Left kidney (tissue), 2 donors: ENCODE measurements around the gene CFAP46. TPM values are rescaled to one million over a fixed set of nuclear protein-coding genes. Genes with fewer than 3 reads are reported as not detected.

Experiments used
- DNase-seq: peaks from one replicate; pipeline ENCODE4 v3.0.0-alpha.2; 2013
- polyA plus RNA-seq: library from polyadenylated mRNA; unstranded; fragments of 120-200 nt; gene quantifications from one replicate; pipeline ENCODE4 v1.2.1, GENCODE V29; 2013; ENCODE audit not compliant: insufficient read length

Gene CFAP46
- polyA plus RNA-seq, 1 donor = 7.4 TPM

DNA sequence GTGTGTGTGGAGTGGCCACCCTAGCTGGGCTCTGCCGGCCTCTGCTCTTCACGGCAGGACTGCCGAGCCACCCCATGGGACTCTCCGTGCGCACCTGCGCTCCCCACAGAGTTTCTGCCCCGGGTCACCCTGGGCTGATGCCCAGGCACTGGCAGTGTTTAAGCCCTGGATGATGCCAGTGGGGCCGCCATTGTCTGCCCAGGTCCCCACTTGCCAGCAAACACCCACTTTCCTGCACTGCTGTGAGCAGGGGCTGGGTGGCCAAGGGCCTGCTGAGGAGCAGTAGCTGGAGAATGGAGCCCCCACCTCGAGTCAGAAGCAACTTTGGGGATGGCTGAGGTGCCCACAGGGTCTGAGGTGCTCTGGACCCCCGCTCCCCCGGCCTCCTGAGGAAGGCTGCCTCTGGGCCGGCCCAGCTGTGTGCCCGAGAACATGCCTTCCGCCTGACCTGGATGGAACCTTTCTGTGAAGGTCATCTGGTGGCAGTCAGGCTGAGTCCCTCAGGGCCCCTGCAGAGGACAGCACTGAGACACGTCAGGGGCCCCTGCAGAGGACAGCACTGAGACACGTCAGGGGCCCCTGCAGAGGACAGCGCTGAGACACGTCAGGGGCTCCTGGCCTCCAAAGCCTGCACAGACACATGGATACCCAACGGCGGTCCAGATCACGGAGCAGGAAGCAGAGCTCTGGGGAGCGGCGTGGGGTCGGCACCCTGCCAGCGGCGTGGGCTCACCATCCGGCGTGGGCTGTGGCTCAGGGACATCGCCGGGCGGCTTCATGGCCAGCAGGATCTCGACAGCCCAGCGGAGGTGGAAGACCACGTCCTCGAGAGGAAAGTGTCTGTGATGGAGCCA lies 62.0 kb downstream of the CFAP46 start:
- no peak for DNase-seq

- DNase-seq = no peak
Measured at GRCh38 chr10:132879408-132880127, 62.8 kb downstream of the CFAP46 start.

GRCh38 chr10:132878730-132879407 lies 63.5 kb downstream of the CFAP46 start:
- DNase-seq = no peak

DNA sequence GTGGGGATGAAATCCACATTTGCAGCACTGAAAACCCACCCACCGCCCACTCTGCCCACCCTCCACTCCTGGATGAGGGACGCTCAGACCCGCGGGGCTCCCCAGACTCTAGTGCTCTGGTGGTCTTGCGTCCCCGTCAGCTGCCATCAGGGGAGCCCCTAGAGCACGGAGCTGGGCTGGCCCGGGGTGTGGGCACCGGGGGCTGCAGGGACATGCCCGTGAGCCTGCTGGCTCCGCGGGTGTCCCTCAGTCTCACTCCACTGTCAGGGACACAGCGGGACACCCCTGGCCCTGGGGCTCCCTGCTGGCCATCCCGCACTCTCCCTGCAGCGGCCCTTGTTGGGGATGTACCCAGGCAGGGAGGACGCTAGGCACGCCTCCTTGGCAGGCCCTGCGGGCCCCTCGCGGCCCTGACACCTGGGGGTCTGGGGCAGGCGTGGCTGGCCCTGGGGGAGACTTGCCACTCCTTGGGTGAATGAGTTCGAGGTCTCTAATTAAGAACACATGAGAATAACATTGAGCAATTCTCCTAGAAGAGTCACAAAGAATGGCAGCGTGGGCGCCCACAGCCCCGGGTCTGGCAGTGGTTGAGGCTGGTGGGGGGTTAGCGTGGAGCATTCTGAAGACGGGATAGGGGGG lies 64.2 kb downstream of the CFAP46 start:
- DNase-seq = no peak

- no peak for DNase-seq
Measured at GRCh38 chr10:132877473-132877872, 64.9 kb downstream of the CFAP46 start.

DNA sequence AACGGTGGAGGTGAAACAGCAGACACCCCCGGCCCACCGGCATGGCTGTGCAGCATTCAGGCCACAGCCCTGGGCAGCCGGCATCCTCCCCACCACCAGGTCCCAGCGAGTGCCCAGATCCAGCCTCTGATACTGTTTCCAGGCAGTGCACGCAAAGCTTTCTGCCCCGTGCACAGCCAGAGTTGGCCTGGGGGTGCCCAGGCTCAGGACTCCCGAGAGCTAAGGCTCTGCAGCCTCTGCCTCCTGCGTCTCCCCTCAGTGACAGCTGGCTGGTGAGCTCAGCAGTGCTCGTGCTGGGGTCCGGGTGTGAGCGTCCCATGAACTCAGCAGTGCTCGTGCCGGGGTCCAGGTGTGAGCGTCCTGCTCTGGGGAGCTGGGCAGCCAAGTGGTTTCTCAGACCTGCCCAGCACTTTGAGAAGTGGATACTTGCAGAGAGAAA lies 65.4 kb downstream of the CFAP46 start:
- DNase-seq = no peak

GRCh38 chr10:132876131-132876860 lies 66.1 kb downstream of the CFAP46 start:
- no peak for DNase-seq

- no peak for DNase-seq
Measured at GRCh38 chr10:132875435-132875834, 66.9 kb downstream of the CFAP46 start.

- no peak for DNase-seq
Measured at GRCh38 chr10:132873395-132873794, 69.0 kb downstream of the CFAP46 start.

GRCh38 chr10:132872658-132873057 lies 69.7 kb downstream of the CFAP46 start:
- no peak for DNase-seq

- DNase-seq = no peak
Measured at GRCh38 chr10:132870426-132870825, 71.9 kb downstream of the CFAP46 start.

DNA sequence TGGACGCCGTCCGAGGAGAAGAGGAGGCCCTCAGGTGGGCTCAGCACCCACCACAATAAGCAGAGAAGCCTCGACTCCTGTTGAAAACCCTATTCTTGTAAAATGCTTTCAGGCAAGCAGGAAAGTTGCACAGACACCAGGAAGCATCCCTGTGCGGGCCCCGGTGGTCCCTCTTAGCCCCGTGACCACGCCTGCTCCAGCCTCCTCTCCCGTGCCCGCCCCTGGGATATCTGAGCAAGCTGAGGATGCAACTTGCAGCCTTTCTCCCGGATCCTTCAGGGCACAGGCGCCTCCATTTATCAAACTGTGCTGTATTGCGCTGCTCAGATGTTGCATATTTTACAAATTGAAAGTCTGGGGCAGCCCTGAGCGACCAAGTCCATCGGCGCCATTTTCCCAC lies 72.7 kb downstream of the CFAP46 start:
- no peak for DNase-seq

GRCh38 chr10:132868995-132869394 lies 73.4 kb downstream of the CFAP46 start:
- DNase-seq = no peak

DNA sequence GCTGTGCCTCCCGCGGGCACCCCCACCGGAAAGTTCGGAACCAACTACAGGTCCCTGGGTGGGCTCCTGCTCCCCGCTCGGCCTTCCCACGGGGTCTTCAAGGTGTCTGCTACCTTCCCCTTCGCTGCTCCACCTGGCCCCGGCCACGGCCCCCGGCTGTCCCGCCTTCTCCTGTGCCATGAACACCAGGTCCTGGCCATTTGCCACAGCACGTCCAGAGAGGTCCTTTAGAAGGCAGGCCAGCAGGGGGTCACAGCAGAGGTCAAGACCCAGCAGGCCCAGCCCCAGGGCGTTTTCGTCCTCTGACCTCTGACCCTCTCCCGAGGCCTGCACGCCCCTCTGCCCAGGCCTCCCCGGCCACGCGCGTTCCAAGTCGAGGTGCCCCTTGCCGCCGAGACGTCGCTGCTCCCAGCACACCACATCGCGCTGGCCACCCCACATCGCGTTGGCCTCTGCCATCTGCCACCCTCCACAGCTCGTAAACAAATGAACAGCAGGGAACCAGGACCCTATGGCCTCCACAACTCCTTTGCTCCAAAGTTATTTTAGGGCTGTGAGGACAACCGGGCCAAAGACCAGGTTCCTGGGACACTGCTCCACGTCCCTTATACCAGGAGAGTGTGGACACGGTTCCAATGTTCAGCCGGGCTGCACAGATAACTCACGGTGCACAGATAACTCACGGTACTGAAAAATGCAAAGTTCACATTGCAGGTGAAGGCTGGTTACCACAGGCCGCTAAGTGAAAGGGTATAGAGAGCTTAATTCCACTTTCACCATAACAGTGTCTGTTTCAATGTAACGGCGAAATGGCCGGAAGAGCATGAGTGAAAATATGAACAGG lies 74.3 kb downstream of the CFAP46 start:
- DNase-seq = no peak

GRCh38 chr10:132866601-132867381 lies 75.6 kb downstream of the CFAP46 start:
- no peak for DNase-seq

DNA sequence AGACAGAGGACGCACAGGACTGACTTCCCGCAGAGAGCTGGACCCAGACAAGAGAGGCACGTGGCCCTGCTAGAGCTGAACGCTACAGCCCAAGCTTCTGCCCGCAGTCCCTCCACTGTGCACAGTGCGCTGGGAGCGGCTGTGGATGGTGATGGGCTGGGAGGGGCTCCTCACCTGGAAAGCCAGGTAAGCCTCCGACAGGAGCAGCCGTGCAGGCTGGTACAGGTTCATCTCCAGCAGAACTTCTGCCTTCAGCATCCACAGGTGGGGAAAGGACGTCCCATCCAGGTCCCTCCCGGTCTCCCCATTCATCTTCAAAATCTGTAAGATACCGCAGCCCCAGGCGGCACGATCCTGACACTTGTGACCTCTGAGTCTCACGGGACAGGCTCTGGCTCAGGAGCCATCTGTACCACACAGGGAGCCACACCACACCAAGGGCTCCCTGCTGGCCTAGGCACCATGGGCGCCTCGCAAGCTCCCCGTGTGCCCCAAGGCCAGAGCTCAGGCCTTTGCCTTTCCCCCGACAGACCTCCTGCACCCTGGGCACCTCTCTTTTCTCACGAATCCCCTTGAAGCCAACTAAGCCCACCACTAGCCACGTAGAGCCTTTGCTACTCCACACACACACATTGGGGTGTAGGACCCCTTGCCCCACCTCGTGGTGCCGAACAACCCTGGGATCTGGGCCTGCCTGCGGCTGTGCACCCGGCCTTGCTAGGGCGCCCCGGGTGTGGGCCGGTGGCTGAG lies 76.3 kb downstream of the CFAP46 start:
- DNase-seq = no peak

DNA sequence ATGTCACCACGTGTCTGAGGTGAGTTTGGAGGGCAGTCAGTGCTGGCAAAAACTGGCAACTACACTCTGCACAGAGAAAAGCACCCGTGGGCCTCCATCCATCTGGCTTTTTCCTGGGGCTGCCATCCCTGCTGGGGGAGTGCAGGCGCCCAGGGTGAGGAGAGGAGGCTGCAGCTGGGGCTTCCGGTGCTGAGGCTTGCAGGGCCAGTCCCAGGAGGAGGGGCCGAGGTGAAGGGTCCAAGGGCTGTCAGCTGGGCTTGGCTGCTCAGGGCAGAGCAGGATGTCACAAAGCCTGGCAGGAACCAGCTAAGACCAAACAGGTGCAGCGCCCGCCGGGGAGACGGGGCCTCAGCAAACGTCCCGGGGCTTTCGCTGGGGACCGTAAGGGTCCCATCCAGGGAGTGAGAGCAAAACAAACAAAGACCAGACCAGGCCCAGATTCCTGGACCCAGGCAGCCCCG lies 77.2 kb downstream of the CFAP46 start:
- no peak for DNase-seq

- DNase-seq = no peak
Measured at GRCh38 chr10:132862485-132863420, 79.6 kb downstream of the CFAP46 start.
